Neutrophil (primary cell): Measurements from ENCODE around the gene CRTC3.

ENCODE experiments used
- H3K27ac ChIP-seq: fragments of 200-600 bp; sonication (generic); 2 replicates; pipeline ENCODE4 v1.5.1; 2016; ENCODE audit warnings: mild to moderate bottlenecking, moderate library complexity
- H3K27me3 ChIP-seq: fragments of 200-600 bp; sonication (generic); 2 replicates; pipeline ENCODE4 v1.6.0; 2016; ENCODE audit warnings: mild to moderate bottlenecking
- H3K36me3 ChIP-seq: fragments of 200-600 bp; sonication (generic); 2 replicates; pipeline ENCODE4 v1.5.1; 2017
- H3K4me1 ChIP-seq, 2 experiments: fragments of 200-600 bp in 1 of 2; sonication (generic) in 1 of 2; 1 replicate in 1 of 2; 2 replicates in 1 of 2; pipeline versions ENCODE4 v1.5.1 to v1.6.1; 2013 to 2016; ENCODE audit warnings: low read depth in 1 of 2, low read length in 1 of 2, mild to moderate bottlenecking in 1 of 2, moderate library complexity in 1 of 2; ENCODE audit not compliant: control insufficient read depth in 1 of 2, insufficient read depth in 1 of 2
- H3K4me3 ChIP-seq, 2 experiments: fragments of 200-600 bp in 1 of 2; sonication (generic) in 1 of 2; 1 replicate in 1 of 2; 2 replicates in 1 of 2; pipeline ENCODE4 v1.5.1; 2013 to 2016; ENCODE audit warnings: low read depth in 1 of 2, low read length in 1 of 2, mild to moderate bottlenecking in 1 of 2, moderate library complexity in 1 of 2
- H3K9me3 ChIP-seq: fragments of 200-600 bp; sonication (generic); 2 replicates; pipeline ENCODE4 v1.5.1; 2016
- CTCF ChIP-seq: fragments of 200-600 bp; sonication (generic); IDR thresholded peaks from 2 replicates; pipeline ENCODE4 v1.5.1; 2016; ENCODE audit warnings: antibody characterized with exemption

CRTC3 gene

GRCh38 chr15:90581771-90582352, 52.1 kb downstream of the CRTC3 start:
- Histone ChIP-seq H3K36me3 (no peaks in the 10 kb centered on the region), H3K9me3 (no peaks in the 10 kb centered on the region), H3K4me1 (peaks cover 3 to 7% of the 10 kb centered on the region in 2 experiments), H3K27ac (no peak overlapping the region), H3K27me3 (peaks cover 20% of the 10 kb centered on the region), H3K4me3 (no peak overlapping the region)
- TF ChIP-seq CTCF: no peak

GRCh38 chr15:90582553-90582952, 52.8 kb downstream of the CRTC3 start:
- TF ChIP-seq CTCF: no peak
- H3K4me1 ChIP-seq: peaks cover 3 to 11% of the 10 kb centered on the region in 2 experiments
- no peak overlapping the region for H3K4me3 ChIP-seq
- H3K27me3 ChIP-seq: peaks cover 20% of the 10 kb centered on the region
- H3K9me3 ChIP-seq: no peaks in the 10 kb centered on the region
- no peaks in the 10 kb centered on the region for H3K36me3 ChIP-seq
- no peak overlapping the region for H3K27ac ChIP-seq

DNA sequence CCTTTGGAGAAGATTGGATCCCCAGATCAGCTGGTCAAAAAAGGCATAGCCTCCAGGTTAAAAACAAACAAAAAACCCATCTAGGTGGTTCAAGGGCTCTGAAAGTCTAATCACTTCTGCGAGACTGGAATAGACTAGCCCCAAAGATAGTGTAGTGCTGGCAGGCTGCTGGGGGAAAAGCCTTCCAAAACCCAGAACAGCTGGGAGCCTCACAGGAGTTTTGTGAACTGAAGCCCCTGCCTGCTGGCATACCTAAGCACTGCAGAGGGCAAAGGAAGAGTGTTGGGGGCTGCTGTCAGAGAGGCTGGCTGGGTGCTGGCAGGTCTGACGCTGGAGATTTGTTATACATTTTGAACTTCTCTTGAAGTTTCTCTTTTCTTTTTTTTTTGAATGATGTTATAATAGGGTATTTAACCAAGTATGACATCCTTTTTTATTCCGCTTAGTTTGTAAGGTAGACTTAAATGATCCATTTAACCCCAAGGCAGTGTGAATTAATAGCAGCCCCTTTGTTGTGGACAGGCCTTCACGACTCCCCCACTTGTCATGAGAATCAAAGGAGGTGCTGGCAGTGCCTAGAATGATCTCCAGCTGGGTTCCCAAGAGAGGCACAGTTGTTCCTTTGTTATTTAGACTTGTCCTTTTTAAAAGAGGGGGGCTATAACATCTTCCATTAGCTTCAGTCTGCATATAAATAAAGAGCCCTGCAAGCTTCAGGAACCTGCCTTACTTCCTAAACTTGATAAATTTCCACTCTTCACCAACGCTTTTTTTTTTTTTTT, 53.9 kb downstream of the CRTC3 start:
- no peaks in the 10 kb centered on the region for H3K9me3 ChIP-seq
- no peak overlapping the region for H3K4me3 ChIP-seq
- H3K4me1 ChIP-seq: peaks cover 3 to 11% of the 10 kb centered on the region in 2 experiments
- H3K27ac ChIP-seq: no peak overlapping the region
- peaks cover 20% of the 10 kb centered on the region for H3K27me3 ChIP-seq
- H3K36me3 ChIP-seq: no peaks in the 10 kb centered on the region
- TF ChIP-seq CTCF: no peak

DNA sequence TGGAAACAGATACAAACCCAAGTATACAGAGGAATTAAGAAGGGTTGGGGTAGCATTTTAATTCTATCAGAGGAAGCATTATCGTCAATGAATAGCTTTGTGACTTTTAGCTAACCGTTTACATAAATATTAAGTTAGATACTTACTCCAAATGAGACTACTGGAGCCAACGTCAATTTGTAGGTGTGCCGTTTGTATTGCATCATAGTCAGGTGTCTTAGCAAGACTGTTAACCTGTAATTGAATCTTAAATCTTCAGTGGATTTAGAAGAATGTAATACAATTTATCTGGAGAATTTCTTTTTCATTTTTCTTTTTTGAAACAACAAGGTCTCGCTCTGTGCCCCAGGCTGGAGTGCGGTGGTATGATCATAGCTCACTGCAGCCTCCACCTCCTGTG, 55.1 kb downstream of the CRTC3 start:
- no peak for TF ChIP-seq CTCF
- H3K27me3 ChIP-seq: peaks cover 20% of the 10 kb centered on the region
- H3K36me3 ChIP-seq: no peaks in the 10 kb centered on the region
- H3K27ac ChIP-seq: no peak overlapping the region
- H3K4me1 ChIP-seq: peaks cover 0 to 9% of the 10 kb centered on the region in 2 experiments
- no peak overlapping the region for H3K4me3 ChIP-seq
- no peaks in the 10 kb centered on the region for H3K9me3 ChIP-seq

DNA sequence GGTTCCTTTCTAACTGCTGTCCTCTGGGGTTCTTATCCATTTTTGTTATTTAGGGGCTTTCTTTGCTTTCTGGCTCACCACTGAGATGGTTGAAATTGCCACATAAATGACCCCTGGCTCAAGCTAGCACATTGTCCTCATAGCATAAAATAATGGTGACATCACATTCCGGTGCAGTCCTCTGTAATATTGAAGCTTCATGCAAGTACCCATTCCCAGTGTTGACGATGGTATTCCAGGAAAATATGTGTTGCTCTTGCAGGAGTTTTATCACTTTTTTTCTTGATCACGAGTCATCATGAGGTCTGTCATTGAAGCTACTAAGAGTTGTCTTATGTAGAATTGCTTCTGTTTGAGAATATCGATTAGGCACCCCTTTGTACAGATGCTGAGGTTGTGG, 56.1 kb downstream of the CRTC3 start:
- Histone ChIP-seq H3K27me3 (peaks cover 14% of the 10 kb centered on the region), H3K36me3 (no peaks in the 10 kb centered on the region), H3K4me3 (no peak overlapping the region), H3K27ac (no peak overlapping the region), H3K4me1 (peaks cover 0 to 9% of the 10 kb centered on the region in 2 experiments), H3K9me3 (no peaks in the 10 kb centered on the region)
- TF ChIP-seq CTCF: no peak
